ENCODE results near the gene AK2.
"Not testable (repeated sequence)": the region's sequence is repeated elsewhere in the genome, so short reads cannot be mapped to it uniquely, and the experiment has no call there.

- TF ChIP-seq ZNF701 (tag by site-specific recombination; IDR thresholded peaks at IDR 0.05); TCF7L2 (IDR thresholded peaks at IDR 0.05; ENCODE audit: borderline replicate concordance, low read depth, low read length); ZNF777 (tag by site-specific recombination; IDR thresholded peaks at IDR 0.05; ENCODE audit: borderline replicate concordance); ZNF24 (tag by site-specific recombination; IDR thresholded peaks at IDR 0.05); ZNF398 (tag by site-specific recombination; IDR thresholded peaks at IDR 0.05); ZNF274 (IDR thresholded peaks at IDR 0.05; ENCODE audit: low read length); ZNF274 (tag by site-specific recombination; IDR thresholded peaks at IDR 0.05; ENCODE audit: borderline replicate concordance); BCL11A (tag by site-specific recombination; IDR thresholded peaks at IDR 0.05; ENCODE audit: low read depth); ZNF121 (tag by site-specific recombination; IDR thresholded peaks at IDR 0.05); BCL11B (tag by site-specific recombination; IDR thresholded peaks at IDR 0.05; ENCODE audit: low read depth); KLF9 (tag by site-specific recombination; IDR thresholded peaks at IDR 0.05; ENCODE audit: low read depth): not testable (repeated sequence)
- TF ChIP-seq, protein P1, sequence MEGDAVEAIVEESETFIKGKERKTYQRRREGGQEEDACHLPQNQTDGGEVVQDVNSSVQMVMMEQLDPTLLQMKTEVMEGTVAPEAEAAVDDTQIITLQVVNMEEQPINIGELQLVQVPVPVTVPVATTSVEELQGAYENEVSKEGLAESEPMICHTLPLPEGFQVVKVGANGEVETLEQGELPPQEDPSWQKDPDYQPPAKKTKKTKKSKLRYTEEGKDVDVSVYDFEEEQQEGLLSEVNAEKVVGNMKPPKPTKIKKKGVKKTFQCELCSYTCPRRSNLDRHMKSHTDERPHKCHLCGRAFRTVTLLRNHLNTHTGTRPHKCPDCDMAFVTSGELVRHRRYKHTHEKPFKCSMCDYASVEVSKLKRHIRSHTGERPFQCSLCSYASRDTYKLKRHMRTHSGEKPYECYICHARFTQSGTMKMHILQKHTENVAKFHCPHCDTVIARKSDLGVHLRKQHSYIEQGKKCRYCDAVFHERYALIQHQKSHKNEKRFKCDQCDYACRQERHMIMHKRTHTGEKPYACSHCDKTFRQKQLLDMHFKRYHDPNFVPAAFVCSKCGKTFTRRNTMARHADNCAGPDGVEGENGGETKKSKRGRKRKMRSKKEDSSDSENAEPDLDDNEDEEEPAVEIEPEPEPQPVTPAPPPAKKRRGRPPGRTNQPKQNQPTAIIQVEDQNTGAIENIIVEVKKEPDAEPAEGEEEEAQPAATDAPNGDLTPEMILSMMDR (tag by site-specific recombination; IDR thresholded peaks at IDR 0.05) = not testable (repeated sequence)
Measured at GRCh38 chr1:32973458-32973857, 63.2 kb downstream of the AK2 start.

Measured in HEK293 (cell line).